Breast epithelium (tissue), 4 donors: Measurements from ENCODE around the gene MTFMT. TPM values are rescaled to one million over a fixed set of nuclear protein-coding genes. Genes with fewer than 3 reads are reported as not detected.

Source experiments
- DNase-seq, 2 donors: peaks; one replicate each; pipeline ENCODE4 v3.0.0-alpha.2; 2019; ENCODE audit warnings: low spot score in 2 of 2
- H3K27ac ChIP-seq, 2 donors: fragments of 200-600 bp; sonication (generic) in 1 of 2; one replicate each; pipeline ENCODE4 v1.5.1; 2016 to 2019; ENCODE audit warnings: mild to moderate bottlenecking in 1 of 2
- H3K27me3 ChIP-seq, 2 donors: fragments of 200-600 bp; sonication (generic) in 1 of 2; one replicate each; pipeline versions ENCODE4 v1.5.1 to v1.6.0; 2017 to 2019; ENCODE audit warnings: control low read depth in 1 of 2, mild to moderate bottlenecking in 1 of 2
- H3K36me3 ChIP-seq: fragments of 200-600 bp; one replicate; pipeline ENCODE4 v1.5.1; 2019
- H3K4me1 ChIP-seq, 2 donors: fragments of 200-600 bp; sonication (generic); one replicate each; pipeline ENCODE4 v1.5.1; 2016 to 2019; ENCODE audit warnings: control low read depth in 1 of 2
- H3K4me3 ChIP-seq, 3 donors: fragments of 200-600 bp; sonication (generic); 1 replicate in 2 of 3; 2 replicates in 1 of 3; pipeline ENCODE4 v1.5.1; 2016 to 2019; ENCODE audit warnings: mild to moderate bottlenecking in 3 of 3, moderate library complexity in 2 of 3
- H3K9me3 ChIP-seq, 2 donors: fragments of 200-600 bp; sonication (generic) in 1 of 2; one replicate each; pipeline ENCODE4 v1.5.1; 2016 to 2019; ENCODE audit warnings: control low read depth in 1 of 2
- CTCF ChIP-seq, 3 donors: fragments of 450-650 bp; IDR thresholded peaks; one replicate each; pipeline ENCODE4 v1.5.1; 2016 to 2017; ENCODE audit warnings: antibody characterized with exemption in 3 of 3, mild to moderate bottlenecking in 3 of 3, moderate library complexity in 3 of 3
- POLR2A ChIP-seq: fragments of 450-650 bp; IDR thresholded peaks from one replicate; pipeline ENCODE4 v1.6.1; 2016; ENCODE audit warnings: antibody characterized with exemption, mild to moderate bottlenecking, moderate library complexity
- POLR2AphosphoS5 ChIP-seq, 3 donors: sonication (generic); formaldehyde crosslinking; IDR thresholded peaks; one replicate each; pipeline ENCODE4 v1.6.1; 2017; ENCODE audit warnings: antibody characterized with exemption in 3 of 3
- intact Hi-C: fragments of 100-400 bp; cut with DNase I; formaldehyde crosslinking; loops from one replicate; pipeline ENCODE4 v1.15.1; 2023; ENCODE audit warnings: low total_unique reads
- total RNA-seq, 3 donors: library from RNA; depleted of rRNA; stranded (reverse); fragments of >200 nt; gene quantifications; one replicate each; pipeline ENCODE4 v1.1.0, GENCODE V29; 2016

Gene MTFMT
- total RNA-seq, 3 donors from 2014 or later, result 23.7 to 28.5 (median 28.4) TPM

- intact Hi-C loops, result no loop called here
- Histone ChIP-seq H3K27me3 (no peaks in the 10 kb centered on the region), H3K9me3 (no peaks in the 10 kb centered on the region), H3K4me1 (no peaks in the 10 kb centered on the region), H3K4me3 (no peak overlapping the region), H3K27ac (no peak overlapping the region), H3K36me3 (no peaks in the 10 kb centered on the region)
- no peak for DNase-seq
- TF ChIP-seq POLR2AphosphoS5 (IDR thresholded peaks at IDR 0.05) (no peak), POLR2A (no peak), CTCF (IDR thresholded peaks at IDR 0.05) (no peak)
Measured at GRCh38 chr15:65006876-65007275, 22.6 kb downstream of the MTFMT start.

GRCh38 chr15:65004993-65005392, 24.4 kb downstream of the MTFMT start:
- Histone ChIP-seq H3K4me1 (no peaks in the 10 kb centered on the region), H3K9me3 (no peaks in the 10 kb centered on the region), H3K27ac (no peak overlapping the region), H3K36me3 (no peaks in the 10 kb centered on the region), H3K4me3 (no peak overlapping the region), H3K27me3 (no peaks in the 10 kb centered on the region)
- intact Hi-C loops, result no loop called here
- DNase-seq, result no peak
- no peak for TF ChIP-seq CTCF (IDR thresholded peaks at IDR 0.05)
- TF ChIP-seq POLR2AphosphoS5 (IDR thresholded peaks at IDR 0.05), result no peak
- no peak for TF ChIP-seq POLR2A

- no peaks in the 10 kb centered on the region for H3K36me3 ChIP-seq
- no peaks in the 10 kb centered on the region for H3K4me1 ChIP-seq
- no peak overlapping the region for H3K27ac ChIP-seq
- no peaks in the 10 kb centered on the region for H3K27me3 ChIP-seq
- H3K9me3 ChIP-seq, result no peaks in the 10 kb centered on the region
- TF ChIP-seq CTCF (IDR thresholded peaks at IDR 0.05) (no peak), POLR2AphosphoS5 (IDR thresholded peaks at IDR 0.05) (no peak), POLR2A (no peak)
- intact Hi-C loops, result no loop called here
- H3K4me3 ChIP-seq, result no peak overlapping the region
- no peak for DNase-seq
Measured at GRCh38 chr15:64997745-64998375, 31.6 kb downstream of the MTFMT start.

GRCh38 chr15:64997066-64997465, 32.4 kb downstream of the MTFMT start:
- Histone ChIP-seq H3K4me1 (no peaks in the 10 kb centered on the region), H3K9me3 (no peaks in the 10 kb centered on the region), H3K27me3 (no peaks in the 10 kb centered on the region), H3K4me3 (no peak overlapping the region), H3K36me3 (no peaks in the 10 kb centered on the region), H3K27ac (no peak overlapping the region)
- no peak for TF ChIP-seq POLR2A
- TF ChIP-seq CTCF (IDR thresholded peaks at IDR 0.05), result no peak
- no peak for TF ChIP-seq POLR2AphosphoS5 (IDR thresholded peaks at IDR 0.05)
- no peak for DNase-seq
- intact Hi-C loops, result no loop called here

DNA sequence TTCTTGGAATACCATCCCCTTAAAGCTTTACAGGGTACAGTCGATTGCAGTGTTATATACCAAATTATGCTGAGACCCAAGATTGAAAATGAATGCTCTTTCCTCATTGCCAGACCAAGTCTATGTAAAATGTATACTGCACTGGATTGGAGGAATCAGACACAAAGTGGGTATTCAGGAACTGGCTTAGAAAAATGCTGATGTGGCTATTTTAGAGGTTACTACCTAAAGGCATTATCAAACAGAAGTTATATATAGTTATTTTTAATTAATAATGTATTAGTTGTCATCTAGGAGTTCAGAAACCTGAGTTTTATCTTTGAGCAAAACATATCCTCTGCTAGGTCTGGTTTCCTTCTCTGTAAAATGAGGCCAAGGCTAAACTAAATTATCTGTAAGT, 36.1 kb downstream of the MTFMT start:
- intact Hi-C loops, result no loop called here
- Histone ChIP-seq H3K9me3 (no peaks in the 10 kb centered on the region), H3K4me3 (no peak overlapping the region), H3K4me1 (no peaks in the 10 kb centered on the region), H3K36me3 (no peaks in the 10 kb centered on the region), H3K27me3 (no peaks in the 10 kb centered on the region), H3K27ac (no peak overlapping the region)
- no peak for DNase-seq
- TF ChIP-seq CTCF (IDR thresholded peaks at IDR 0.05) (no peak), POLR2AphosphoS5 (IDR thresholded peaks at IDR 0.05) (no peak), POLR2A (no peak)
